Measurements from ENCODE around the gene BBX.

GRCh38 chr3:107654218-107654617 lies 131.5 kb downstream of the BBX start:
- TF ChIP-seq EP300 (conservative IDR thresholded peaks at IDR 0.05; ENCODE audit: poor library complexity, severe bottlenecking) (no peak), TAF1 (IDR thresholded peaks at IDR 0.05; ENCODE audit: low read depth) (no peak), POLR2AphosphoS5 (IDR thresholded peaks at IDR 0.05) (no peak), CTCF (IDR thresholded peaks at IDR 0.05; ENCODE audit: poor library complexity, severe bottlenecking) (no peak), REST (IDR thresholded peaks at IDR 0.05; ENCODE audit: borderline replicate concordance) (no peak), EZH2 (IDR thresholded peaks at IDR 0.05; ENCODE audit: borderline replicate concordance, insufficient read depth, low read length, poor library complexity, severe bottlenecking) (no peak), RAD21 (conservative IDR thresholded peaks at IDR 0.05) (no peak), SMC3 (conservative IDR thresholded peaks at IDR 0.05; ENCODE audit: poor library complexity) (no peak), MXI1 (conservative IDR thresholded peaks at IDR 0.05; ENCODE audit: poor library complexity, severe bottlenecking) (no peak)

Measured in neural cell (in vitro differentiated cells).